RCC 7860 (cell line): Measurements from ENCODE around the gene ATP5MC3.
"Not testable (repeated sequence)": the region's sequence is repeated elsewhere in the genome, so short reads cannot be mapped to it uniquely, and the experiment has no call there.

Source experiments
- DNase-seq: peaks from one replicate; pipeline ENCODE4 v3.0.0-alpha.2; 2015; ENCODE audit warnings: low spot score
- FAIRE-seq: peaks from 2 replicates; lab custom pipeline; 2012; peaks lifted over from hg19 to GRCh38; lab: Jason Lieb, UNC

The ATP5MC3 gene

DNA sequence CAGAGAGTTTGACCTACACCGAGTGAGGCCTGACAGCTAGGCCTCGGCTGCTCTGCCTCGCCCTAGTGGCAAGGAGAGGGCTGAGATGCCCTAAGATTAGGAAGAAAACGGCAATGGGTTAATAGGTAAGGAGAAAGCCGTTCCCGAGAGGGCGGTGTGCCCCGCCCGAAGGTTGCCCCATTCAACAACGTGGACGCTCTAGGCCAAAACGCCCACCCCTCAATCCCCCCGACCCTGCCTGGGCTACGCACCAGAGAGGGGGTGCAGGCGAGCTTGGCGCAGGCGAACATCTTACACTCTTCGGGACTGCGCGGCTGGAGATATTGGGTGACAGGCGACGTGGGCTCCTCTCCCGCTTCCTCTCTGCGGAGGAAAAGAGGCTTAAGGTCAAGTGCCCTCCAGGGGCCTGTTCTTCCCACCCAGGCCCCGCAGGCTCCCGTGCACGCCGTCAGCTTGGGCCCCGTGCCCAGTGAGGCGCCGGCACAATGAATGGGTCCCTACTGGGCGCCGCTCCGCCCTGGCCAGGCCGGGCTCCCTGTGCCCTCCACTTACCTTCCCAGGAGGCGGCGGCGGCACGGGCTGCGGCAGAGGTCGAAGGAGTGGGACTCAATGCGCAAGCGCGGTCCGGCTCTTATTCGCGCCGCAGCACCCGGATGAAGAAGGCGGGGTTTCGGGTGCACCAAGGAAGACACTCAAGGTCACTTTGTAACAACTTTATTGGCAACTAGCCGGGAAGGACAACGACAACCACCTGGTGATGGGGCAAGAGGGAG, at the start of gene ATP5MC3:
TSS of gene ATP5MC3 (minus strand) at position 607 of the 773 bp plus-strand sequence. CDS start at position 290, 317 bp downstream.
- peak; percentile 88 for DNase-seq
- FAIRE-seq: peak; percentile 60

DNA sequence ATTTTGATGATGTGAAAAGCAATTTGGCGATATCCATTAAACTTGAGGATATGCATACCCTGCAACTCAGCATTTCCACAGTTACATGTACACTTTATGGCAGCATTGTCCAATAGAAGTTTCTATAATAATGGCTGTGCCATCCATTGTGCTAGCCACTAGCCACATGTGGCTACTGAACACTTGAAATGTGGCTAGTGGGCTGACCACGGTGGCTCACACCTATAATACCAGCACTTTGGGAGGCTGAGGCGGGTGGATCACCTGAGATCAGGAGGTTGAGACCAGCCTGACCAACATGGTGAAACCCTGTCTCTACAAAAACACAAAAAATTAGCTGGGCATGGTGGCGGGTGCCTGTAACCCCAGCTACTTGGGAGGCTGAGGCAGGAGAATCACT, 47.1 kb upstream of the ATP5MC3 start:
- not testable (repeated sequence) for DNase-seq, FAIRE-seq

DNA sequence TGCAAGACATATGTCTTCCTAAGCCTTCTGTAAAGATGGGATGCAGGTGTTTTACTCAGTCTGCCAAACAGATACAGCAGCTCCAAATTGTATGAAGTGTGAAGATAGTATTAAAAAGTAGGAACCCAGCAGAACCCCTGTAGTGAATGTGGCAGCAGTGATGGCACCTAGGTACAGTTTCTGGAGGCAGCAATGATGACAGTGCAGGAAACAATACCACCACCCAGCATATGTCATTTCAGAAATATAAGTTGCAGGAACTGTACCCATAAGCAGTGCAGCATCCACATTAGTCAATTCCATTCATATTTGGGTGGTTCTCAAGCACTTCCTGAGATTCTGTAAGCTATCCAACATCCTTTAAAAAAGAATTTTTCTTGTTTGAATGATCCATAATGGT, 46.7 kb upstream of the ATP5MC3 start:
- no peak for FAIRE-seq
- DNase-seq: no peak

DNA sequence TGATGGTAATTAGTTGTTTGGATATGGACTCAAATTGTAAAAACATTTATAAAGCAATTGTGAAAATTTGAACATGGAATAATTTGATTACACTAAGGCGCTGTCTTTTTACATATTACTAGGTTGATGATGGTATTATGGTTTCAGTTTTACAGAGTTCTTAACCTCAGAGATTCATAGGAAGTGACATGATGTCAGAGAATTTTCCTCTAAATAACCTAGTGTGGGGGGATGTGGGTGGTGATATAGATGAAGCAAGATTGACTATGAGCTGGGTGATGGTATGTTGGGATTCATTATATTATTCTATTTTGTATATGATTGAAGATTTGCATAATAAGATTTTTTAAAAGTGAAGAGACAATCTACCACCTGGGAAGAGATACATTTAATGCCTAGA, 45.9 kb upstream of the ATP5MC3 start:
- DNase-seq: no peak
- FAIRE-seq: no peak

DNA sequence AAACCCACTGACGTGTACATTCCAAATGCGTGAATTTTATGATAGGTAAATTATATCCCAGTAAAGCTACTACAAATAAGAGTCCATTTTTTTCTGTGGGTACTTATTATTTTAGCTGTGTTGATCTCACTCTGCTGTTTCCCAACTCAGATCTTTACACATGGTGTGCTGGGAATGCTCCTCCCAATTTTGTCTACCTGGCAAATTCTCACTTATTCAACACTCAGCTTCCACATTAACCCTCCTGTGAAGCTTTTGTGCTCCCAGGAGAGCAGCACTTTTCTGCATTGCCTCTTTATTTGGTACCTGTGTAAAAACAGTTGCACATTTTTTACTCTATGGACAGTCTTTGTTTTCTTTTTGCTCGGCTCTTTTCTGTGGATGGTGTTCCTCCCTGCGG, 38.6 kb upstream of the ATP5MC3 start:
- DNase-seq: no peak
- no peak for FAIRE-seq

DNA sequence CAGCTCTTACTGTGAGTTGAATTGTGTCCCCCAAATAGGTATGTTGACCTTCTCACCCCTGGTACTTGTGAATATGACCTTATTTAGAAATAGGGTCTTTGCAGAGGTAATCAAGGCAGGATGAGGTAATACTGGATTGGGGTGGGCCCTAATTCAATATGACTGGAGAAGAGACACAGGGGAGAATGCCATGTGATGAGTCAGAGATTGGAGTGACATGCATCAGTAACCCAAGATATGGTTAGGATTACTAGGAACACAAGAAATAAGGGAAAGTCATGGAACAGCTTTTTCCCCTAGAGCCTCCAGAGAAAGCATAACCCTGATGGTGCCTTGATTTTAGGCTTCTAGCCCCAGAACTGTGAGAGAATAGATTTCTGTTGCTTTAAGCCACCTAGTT, 37.0 kb upstream of the ATP5MC3 start:
- FAIRE-seq (peak; percentile 75), DNase-seq (peak; percentile 53)

DNA sequence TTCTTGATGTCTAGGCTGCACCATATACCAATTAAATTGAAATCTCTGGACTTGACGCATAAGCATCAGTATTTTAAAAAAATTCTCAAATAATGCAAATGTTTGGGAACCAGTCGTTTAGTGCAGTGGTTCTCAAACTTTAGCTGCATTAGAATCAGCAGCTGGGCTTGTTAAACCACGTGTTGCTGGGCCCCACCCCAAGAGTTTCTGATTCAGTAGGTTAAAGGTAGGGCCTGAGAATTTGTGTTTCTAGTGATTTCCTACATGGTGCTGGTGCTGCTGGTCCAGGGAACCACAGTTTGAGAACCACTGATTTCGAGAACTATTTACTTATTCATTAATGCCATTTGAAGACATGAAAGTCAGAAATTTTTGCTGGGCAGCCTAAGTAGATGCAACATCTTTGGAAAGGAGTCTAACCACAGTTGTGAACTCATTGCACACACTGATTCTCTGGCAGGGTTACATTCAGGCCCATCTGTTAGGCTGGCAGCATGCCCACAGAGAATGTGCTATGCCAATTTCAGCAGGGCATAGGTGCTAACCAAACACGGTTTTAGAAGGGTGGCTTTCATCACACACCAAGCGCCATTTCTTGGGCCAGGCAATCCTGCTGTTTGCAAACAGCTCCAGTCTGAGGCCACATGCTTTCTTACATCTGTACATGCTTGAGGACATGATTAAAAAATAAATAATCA, 26.4 kb upstream of the ATP5MC3 start:
- FAIRE-seq: no peak
- no peak for DNase-seq

DNA sequence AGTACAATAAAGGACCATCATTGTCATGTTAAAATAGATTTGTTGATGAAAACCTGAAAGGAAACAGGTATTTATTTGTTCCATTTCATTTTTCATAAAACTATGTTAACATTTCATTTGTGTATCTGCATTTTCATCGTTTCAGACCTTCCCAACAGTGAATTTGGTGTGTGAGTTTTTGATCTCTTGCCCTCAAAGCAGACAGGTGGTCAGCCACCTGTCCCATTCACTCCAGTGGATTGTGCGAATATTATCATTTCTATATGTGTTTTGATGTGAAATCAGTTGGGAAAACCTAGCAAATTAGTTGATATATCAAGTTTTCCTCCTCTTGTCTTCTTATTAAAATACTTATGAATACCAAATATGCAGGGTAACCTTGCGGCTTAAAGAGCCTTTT, 25.4 kb upstream of the ATP5MC3 start:
- no peak for FAIRE-seq
- no peak for DNase-seq

DNA sequence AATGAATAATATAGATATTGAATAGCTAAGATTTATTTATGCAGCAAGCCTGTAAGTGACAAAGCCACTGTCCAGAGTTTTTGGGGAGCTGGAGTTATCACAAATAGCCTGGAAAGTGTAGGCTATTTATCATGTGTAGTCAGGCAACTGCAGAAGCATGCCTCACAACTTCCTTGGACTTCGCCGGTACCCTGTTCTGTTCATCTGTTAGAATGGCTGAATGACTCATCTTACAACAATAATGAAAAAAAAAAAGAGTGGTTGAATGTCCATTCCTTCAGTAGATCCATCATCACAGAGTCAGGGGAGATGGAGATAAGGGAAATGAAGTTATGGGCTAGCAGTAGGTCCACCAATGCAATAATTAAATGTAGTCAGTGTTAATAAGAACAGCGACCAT, 24.0 kb upstream of the ATP5MC3 start:
- DNase-seq: peak; percentile 31

DNA sequence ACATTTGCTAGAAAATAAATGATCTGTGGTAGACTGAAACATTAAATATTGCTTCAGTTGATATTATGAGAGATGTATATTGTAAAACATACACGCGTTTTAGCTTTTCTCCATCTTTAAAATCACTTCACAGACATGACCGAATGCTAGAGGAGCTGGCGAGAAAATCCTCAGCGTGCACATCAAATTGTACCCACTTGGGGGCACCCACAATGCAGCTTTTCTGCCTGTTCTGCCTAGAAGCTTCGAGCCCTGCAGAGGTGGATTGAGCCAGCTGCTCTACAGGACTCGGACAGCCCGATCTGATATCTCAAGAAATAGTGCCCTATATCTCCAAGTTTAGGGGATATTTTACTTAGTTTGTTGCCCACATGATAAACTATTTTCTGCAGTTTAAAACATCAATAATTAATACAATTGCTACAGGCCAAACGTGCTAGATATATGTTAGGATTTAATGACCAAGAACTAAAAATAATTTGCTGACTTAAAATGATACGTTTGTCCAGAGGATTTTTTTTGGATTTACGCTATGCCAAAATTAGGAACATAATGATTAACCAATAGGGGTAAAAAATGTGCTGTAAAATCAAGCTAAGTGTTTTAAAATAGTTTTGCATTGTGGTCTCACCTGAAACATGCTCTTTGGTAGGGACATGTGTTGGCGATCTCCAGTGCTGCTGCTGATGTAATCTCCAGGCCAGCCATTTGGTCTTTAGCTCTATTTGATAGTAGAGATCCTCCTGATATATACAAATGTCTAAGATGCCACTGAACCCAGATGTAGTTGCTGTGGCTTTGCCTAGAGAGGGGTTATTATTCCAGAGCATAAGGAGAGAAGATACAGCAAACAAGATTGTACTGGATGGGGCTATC, 22.3 kb upstream of the ATP5MC3 start:
- DNase-seq (peak; percentile 35), FAIRE-seq (peak; percentile 52)

More for the DNA sequence above, 24.0 kb upstream of the ATP5MC3 start:
- no peak for FAIRE-seq

DNA sequence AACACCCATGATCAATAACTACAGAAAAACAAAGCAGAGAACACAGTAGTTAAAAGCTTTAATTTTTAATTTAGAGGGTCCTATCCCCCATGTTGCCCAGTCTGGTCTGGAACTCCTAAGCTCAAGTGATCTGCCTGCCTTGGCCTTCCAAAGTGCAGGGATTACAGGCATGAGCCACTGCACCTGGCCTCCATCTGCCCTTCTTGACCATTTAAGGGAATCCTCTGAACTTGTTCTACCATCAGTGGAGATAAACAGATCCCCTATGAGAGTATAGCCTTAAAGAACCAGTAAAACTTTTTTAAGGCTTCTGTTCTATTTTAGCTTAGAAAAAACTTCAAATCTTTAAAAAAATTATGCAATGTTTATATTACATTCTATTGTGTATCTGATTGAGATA, 13.5 kb upstream of the ATP5MC3 start:
- DNase-seq: no peak
- FAIRE-seq: no peak

DNA sequence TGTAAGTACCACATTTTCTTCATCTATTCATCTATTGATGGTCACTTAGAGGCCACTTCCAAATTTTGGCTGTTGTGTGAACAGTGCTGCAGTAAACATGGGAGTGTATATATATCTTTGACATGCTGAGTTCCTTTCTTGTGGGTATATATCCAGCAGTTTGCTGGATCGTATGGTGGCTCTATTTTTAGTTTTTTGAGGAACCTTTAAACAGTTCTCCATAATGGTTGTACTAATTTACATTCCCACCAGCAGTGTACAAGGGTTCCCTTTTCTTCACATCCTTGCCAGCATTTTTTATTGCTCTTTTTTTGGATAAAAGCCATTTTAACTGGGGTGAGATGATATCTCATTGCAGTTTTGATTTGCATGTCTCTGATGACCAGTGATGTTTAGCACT, 7.3 kb upstream of the ATP5MC3 start:
- FAIRE-seq (no peak), DNase-seq (no peak)

DNA sequence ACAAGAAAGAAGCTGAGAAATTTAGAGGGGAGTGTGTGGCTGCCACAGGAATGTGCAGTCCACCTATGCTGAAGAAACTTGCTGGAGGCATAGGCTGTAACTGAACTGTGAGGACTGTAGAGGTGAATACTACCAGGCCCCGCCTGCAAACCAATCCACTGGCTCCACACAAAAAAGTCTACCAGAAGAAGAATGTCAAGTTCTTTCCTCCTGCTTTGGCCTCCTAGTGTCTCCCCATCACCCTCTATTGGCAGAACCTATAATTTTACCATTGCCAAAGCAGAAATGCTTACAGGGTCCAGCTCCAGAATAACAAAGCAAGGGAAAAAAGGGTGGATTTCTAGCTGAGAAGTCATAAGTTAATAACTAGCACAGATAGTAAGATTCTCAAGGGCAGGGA, 5.9 kb upstream of the ATP5MC3 start:
- FAIRE-seq (no peak), DNase-seq (peak; percentile 22)

DNA sequence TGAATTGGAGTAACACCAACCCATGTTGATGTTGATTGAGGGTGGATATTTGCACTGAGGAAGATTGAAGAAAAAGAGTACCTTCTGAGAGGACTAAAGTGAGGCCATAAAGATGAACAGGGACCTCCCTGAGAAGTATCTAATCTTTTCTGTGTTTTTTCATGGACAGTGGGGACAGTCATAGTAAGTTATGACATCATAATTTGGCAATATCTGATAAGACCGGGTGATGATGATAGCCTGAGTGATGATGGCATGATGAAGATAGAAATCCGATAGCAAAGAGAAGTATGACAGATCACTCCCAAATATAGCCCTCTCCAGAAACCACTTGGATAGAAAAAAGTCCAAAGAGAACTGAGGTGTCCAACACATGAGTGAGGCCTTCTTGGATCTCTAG, 2.2 kb upstream of the ATP5MC3 start:
- DNase-seq: no peak
- FAIRE-seq: no peak

DNA sequence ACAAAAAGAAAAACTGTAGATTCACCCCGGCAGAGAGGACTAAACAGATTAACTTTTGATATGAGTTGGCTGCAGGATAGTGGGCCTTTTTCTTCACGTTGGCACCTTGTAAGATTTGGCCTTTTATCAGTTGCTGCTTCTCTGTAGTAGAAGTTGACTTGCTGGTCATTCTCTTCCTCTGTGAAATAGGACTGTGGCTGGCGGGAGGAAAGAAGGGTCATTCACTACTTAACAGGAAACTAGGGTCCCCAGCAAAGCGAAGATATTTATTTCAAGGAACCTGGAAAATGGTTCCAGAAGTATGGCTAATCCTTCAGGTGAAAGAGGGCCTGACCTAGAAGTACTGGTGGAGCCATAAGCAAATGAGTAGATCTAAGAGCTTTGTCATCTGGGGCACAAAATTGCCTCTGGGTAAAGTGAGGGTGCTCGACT, 383 bp upstream of the ATP5MC3 start:
- FAIRE-seq: no peak

DNA sequence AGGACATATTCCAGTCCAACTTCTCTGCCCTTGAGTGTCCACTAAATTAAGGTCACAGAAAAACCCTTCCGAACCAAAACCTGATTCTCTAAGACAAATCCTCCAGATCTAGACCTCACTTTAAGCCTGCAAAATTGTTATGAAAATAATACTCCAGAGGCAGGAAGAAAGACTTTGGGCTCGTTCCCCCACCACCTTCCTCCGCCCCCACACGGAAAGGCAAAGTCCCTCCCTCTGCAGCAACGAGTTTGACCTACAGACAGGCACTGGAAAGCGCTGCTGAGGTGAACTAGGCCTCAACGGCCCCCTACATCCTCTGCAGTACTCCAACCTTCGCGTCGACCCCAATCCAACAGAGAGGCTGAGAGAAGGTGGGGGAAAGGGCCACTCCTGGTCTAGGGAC, 808 bp downstream of the ATP5MC3 start:
- FAIRE-seq (no peak), DNase-seq (peak; percentile 22)

More for the DNA sequence above, 383 bp upstream of the ATP5MC3 start:
- DNase-seq: no peak

DNA sequence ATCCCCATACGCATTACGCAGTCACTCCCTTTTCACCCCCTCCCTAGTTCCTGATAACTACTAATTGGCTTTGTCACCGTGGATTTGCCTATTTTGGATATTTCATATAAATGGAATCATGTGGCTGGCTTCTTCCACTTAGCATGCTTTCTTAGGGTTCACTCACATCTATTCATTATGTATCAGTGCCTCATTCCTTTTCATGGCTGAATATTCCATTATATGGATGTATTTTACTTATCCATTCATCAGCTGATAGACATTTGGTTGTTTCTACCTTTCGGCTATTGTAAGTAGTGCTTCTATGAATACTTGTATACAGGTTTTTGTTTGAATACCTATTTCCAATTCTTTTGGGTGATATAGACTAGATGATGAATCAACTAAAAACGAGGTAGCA, 4.9 kb downstream of the ATP5MC3 start:
- FAIRE-seq (no peak), DNase-seq (no peak)

DNA sequence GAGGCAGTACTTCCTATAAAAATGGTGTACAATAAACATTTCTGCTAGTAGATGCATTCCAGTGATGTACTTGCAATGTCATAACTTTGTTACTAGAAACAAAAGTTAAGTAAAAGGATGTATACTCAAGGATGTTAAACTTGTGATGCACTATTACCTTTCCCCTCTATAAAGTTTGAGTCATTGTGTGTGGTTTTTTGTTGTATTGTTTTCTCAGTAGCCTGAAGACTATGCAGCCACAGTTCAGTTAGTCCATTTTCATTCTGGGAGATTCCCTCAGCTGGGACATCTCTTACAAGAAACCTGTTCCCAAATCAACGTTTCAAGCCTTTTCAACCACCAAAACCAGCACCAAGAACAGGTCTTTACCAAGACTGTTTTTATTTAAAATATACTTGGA, 5.6 kb downstream of the ATP5MC3 start:
- DNase-seq: no peak
- FAIRE-seq: no peak

DNA sequence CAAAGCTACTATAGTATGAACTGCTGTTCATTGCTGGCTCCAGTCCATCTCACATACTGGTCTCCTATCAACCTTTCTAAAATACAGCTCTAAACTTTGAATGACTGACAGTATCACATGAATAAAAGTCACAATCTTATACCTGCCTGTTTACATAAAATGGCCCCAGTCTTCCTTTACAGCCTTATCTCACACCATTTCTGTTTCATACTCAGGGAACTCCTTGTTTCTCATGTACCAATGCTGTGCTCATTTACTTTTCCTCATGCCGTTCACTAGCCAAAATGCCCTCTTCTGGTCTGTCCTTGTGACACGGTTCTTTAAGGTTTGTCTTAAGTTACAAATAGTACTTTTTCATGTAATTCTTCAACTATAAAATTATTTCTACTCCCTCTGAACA, 6.2 kb downstream of the ATP5MC3 start:
- no peak for DNase-seq
- FAIRE-seq: no peak

DNA sequence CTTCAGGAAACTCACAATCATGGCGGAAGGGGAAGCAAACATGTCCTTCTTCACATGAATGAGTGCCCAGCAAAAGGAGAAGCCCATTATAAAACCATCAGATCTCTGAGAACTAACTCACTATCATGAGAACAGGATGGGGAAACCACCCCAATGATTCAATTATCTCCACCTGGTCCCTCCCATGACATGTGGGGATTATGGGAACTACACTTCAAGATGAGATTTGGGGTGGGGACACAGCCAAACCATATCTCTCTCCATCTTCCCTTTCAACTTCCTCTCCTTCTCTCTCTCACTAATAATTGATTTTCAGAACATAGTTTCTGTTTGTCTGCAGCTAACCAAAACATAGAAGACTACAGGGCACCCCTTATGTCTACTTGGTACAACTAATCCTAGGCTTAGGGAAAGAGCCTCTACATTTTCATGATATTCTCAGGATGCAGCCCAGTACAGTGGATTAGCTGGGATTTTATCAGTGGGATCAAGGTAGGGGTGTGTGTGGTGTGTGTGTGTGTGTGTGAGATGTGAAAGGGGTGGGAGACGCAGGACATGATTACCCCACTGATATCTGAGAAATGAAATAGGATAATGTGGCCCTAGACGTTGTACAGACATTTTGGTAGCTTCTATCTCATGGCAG, 10.7 kb downstream of the ATP5MC3 start:
- no peak for DNase-seq
- FAIRE-seq: no peak

DNA sequence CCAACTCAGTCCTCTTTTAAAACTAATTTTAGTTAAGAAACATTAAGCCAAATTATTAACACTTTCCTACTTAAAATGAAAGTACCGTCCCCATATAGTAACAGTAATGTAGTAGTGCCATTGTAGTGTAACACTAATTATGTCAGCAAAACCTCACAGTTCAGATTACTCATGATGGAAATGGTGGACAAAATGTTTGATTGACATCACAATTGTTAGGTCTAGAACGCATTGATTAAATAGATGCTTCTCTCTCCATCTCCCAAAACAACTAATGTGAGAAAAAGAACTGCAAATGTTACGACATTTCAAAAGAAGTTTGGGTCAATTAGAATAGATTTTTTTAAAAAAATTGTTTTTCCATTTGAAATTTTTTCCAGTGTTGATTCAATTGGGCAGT, 12.3 kb downstream of the ATP5MC3 start:
- FAIRE-seq (peak; percentile 17), DNase-seq (no peak)
